Measurements from ENCODE around the gene SNX5.

DNA sequence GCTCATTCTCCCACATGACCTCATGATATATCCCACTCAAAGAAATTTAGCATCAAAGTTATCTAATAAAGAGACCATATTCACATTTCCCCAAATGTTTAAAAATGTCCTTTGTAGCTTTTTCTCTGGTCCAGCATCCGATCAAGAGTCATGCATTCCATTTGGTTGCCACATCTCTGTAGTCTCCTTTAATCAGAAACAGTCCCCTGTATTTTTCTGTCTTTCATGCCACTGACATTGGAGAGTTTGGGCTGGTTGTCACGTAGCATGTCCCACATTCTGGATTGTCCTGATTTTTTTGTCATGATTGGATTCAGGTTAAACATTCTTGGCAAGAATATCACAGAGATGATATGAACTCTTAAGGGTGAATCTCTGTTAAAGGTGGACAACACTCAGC lies 55.7 kb downstream of the SNX5 start:
- TF ChIP-seq CTCF (IDR thresholded peaks at IDR 0.05) (no peak), POLR2A (IDR thresholded peaks at IDR 0.05) (no peak)
